ENCODE results near the gene STARD3.

- TF ChIP-seq EP300 (IDR thresholded peaks at IDR 0.05) (no peak), POLR2A (IDR thresholded peaks at IDR 0.05) (no peak)
Observed at GRCh38 chr17:39623356-39623950, 13.5 kb upstream of the STARD3 start.

All from upper lobe of left lung (tissue), 4 donors.